ENCODE measurements around the gene PADI6. TPM values are rescaled to one million over a fixed set of nuclear protein-coding genes. Genes with fewer than 3 reads are reported as not detected.
"Not testable (repeated sequence)": the region's sequence is repeated elsewhere in the genome, so short reads cannot be mapped to it uniquely, and the experiment has no call there.

PADI6 gene
- not detected for total RNA-seq

DNA sequence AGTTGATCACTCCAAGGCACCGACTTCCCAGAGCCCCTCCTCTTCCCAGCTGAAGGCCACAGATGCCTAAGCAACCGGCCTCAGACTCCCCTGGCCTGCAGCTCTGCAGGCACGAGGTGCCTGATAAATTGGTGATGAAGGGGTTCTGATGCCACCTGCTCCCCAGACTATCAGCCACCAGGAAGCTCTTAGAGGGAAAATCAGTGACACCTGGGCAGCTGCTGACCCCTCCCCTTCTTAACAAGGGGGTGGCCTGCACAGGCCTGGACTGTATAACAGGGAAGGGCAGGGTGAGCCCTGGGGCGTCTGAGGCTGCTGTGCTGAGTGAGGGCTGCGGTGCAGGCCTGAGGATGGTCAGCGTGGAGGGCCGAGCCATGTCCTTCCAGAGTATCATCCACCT is at the start of gene PADI6:
Gene PADI6 (plus strand): TSS at position 301 of the 400 bp plus-strand sequence. CDS start 50 bp downstream, at position 351.
- Mint-ChIP-seq H3K4me3 (no peak within 1 kb of the TSS), H3K27ac (no peak within 1 kb of the TSS), H3K36me3 (no peaks in the 10 kb centered on the region), H3K4me1 (no peaks in the 10 kb centered on the region), H3K9me3 (no peaks in the 10 kb centered on the region), H3K27me3 (no peaks in the 10 kb centered on the region)
- no peak for DNase-seq

DNA sequence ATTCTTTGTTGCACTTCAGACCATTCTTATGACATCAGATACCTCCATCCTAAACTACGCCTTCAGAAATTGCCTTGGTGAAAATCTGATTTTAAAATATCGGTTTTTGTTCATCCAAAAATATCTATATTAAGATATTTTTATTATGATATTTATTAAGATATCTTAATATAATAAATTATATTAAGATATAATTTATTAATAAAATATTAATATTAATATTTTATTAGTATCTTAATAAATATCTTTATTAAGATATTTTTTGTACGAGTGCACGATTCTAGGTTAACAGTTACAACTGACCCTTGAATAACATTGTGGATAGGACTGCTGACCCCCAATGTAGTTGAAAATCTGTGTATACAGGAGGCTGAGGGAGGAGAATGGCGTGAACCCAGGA is 43.1 kb upstream of the PADI6 start:
- no peak overlapping the region for H3K27ac Mint-ChIP-seq
- no peaks in the 10 kb centered on the region for H3K36me3 Mint-ChIP-seq
- no peaks in the 10 kb centered on the region for H3K9me3 Mint-ChIP-seq
- H3K4me1 Mint-ChIP-seq: no peaks in the 10 kb centered on the region
- DNase-seq: no peak
- H3K27me3 Mint-ChIP-seq: peaks cover 8% of the 10 kb centered on the region
- H3K4me3 Mint-ChIP-seq: peak overlapping the region; percentile 42

GRCh38 chr1:17329610-17330009 is 42.4 kb upstream of the PADI6 start:
- peaks cover 14% of the 10 kb centered on the region for H3K27me3 Mint-ChIP-seq
- H3K4me3 Mint-ChIP-seq: no peak overlapping the region
- no peaks in the 10 kb centered on the region for H3K4me1 Mint-ChIP-seq
- DNase-seq: no peak
- no peaks in the 10 kb centered on the region for H3K9me3 Mint-ChIP-seq
- H3K36me3 Mint-ChIP-seq: no peaks in the 10 kb centered on the region
- H3K27ac Mint-ChIP-seq: no peak overlapping the region

- Mint-ChIP-seq H3K9me3 (no peaks in the 10 kb centered on the region), H3K4me3 (no peak overlapping the region), H3K27me3 (peaks cover 19% of the 10 kb centered on the region), H3K36me3 (no peaks in the 10 kb centered on the region), H3K4me1 (no peaks in the 10 kb centered on the region), H3K27ac (no peak overlapping the region)
- DNase-seq: no peak
Measured at GRCh38 chr1:17330856-17331255, 41.1 kb upstream of the PADI6 start.

- Mint-ChIP-seq H3K4me1 (peaks cover 3% of the 10 kb centered on the region), H3K36me3 (no peaks in the 10 kb centered on the region), H3K27ac (no peak overlapping the region), H3K4me3 (no peak overlapping the region), H3K9me3 (no peaks in the 10 kb centered on the region), H3K27me3 (peaks cover 23% of the 10 kb centered on the region)
- DNase-seq: no peak
Measured at GRCh38 chr1:17333081-17333480, 38.9 kb upstream of the PADI6 start.

DNA sequence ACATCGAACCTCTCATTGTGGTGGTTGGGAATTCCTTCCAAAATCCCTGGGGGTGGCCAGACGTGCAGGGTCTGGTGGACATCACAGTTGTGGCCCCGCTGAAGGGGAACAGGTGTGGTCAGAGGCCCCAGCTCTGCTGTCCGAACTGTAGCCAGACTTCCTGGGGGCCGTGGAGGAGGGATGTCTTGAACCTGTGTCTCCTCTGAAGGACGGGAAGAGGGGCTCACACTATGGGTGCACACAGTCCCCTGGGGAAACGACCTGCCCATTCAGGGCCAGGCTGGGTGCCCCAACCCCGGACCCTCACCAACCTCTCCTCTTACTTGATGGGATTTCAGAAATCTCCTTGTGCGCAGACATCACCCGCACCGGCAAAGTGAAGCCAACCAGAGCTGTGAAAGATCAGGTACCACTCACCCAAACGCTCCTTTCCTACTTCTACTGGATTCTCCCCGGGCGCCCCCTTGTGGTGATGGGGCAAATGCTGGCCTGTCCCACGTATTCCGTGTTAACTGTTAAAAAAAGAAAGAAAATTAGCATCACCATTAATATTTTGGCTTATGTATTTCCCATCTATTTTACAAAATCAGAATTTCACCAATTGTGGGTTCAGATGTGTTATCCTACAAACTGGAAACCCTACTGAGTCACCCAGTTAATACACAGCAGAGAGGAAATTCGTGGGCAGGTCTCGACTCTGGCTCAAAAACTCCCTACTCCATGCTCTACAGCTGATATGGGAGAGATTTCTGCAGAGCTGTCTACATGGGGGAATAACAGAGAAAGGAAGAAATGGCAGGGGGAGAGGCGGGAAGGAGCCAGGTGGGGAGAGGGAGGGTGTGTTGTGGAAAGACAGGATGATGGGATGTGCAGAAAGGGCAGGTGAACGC is 35.9 kb upstream of the PADI6 start:
- Mint-ChIP-seq H3K27me3 (peaks cover 23% of the 10 kb centered on the region), H3K9me3 (no peaks in the 10 kb centered on the region), H3K4me1 (peaks cover 3% of the 10 kb centered on the region), H3K4me3 (no peak overlapping the region), H3K36me3 (no peaks in the 10 kb centered on the region), H3K27ac (no peak overlapping the region)
- DNase-seq: peak; percentile 67

- Mint-ChIP-seq H3K9me3 (peaks cover under 1% of the 10 kb centered on the region), H3K27me3 (peaks cover 18% of the 10 kb centered on the region), H3K27ac (no peak overlapping the region), H3K36me3 (peaks cover 1% of the 10 kb centered on the region), H3K4me3 (no peak overlapping the region), H3K4me1 (peaks cover 3% of the 10 kb centered on the region)
- no peak for DNase-seq
Measured at GRCh38 chr1:17338706-17339493, 33.1 kb upstream of the PADI6 start.

- Mint-ChIP-seq H3K27me3 (peaks cover 14% of the 10 kb centered on the region), H3K36me3 (peaks cover 1% of the 10 kb centered on the region), H3K9me3 (peaks cover 2% of the 10 kb centered on the region), H3K27ac (no peak overlapping the region), H3K4me1 (peaks cover 3% of the 10 kb centered on the region), H3K4me3 (no peak overlapping the region)
- no peak for DNase-seq
Measured at GRCh38 chr1:17339521-17339920, 32.5 kb upstream of the PADI6 start.

GRCh38 chr1:17340358-17340757 is 31.6 kb upstream of the PADI6 start:
- Mint-ChIP-seq H3K4me1 (peaks cover 3% of the 10 kb centered on the region), H3K27ac (no peak overlapping the region)

DNA sequence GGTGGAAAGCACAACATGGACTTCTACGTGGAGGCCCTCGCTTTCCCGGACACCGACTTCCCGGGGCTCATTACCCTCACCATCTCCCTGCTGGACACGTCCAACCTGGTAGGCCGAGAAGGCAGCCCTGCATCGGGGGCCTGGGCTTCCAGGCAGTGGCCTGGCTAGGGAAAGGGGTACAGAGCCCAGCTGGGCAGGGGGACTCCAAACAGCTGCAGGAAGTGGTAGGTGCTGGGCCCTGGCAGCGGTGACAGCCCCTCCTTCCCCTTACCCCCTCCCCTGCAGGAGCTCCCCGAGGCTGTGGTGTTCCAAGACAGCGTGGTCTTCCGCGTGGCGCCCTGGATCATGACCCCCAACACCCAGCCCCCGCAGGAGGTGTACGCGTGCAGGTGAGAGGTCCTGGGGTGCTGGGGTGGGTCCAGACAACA is 30.0 kb upstream of the PADI6 start:
- Mint-ChIP-seq H3K27ac (no peak overlapping the region), H3K36me3 (peaks cover 1% of the 10 kb centered on the region), H3K9me3 (peaks cover 2% of the 10 kb centered on the region), H3K4me3 (no peak overlapping the region), H3K27me3 (peaks cover 4% of the 10 kb centered on the region), H3K4me1 (no peaks in the 10 kb centered on the region)
- DNase-seq: no peak

More at GRCh38 chr1:17340358-17340757, 31.6 kb upstream of the PADI6 start:
- peaks cover 10% of the 10 kb centered on the region for H3K27me3 Mint-ChIP-seq
- peaks cover 2% of the 10 kb centered on the region for H3K9me3 Mint-ChIP-seq
- no peak for DNase-seq
- H3K4me3 Mint-ChIP-seq: no peak overlapping the region
- peaks cover 1% of the 10 kb centered on the region for H3K36me3 Mint-ChIP-seq

DNA sequence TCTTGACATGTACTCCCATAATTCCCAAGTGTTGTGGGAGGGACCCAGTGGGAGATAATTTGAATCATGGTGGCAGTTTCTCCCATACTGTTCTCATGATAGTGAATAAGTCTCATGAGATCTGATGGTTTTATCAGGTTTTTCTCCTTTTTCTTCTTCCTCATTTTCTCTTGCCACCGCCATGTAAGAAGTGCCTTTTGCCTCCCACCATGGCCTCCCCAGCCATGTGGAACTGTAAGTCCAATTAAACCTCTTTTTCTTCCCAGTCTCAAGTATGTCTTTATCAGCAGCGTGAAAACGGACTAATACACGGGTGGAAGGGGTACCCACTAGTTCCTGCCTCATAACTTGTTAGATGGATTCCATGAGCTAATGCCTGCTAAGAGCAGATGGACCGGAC is 26.5 kb upstream of the PADI6 start:
- DNase-seq, H3K4me1 Mint-ChIP-seq, H3K4me3 Mint-ChIP-seq, H3K9me3 Mint-ChIP-seq, H3K36me3 Mint-ChIP-seq, H3K27me3 Mint-ChIP-seq, H3K27ac Mint-ChIP-seq: not testable (repeated sequence)

DNA sequence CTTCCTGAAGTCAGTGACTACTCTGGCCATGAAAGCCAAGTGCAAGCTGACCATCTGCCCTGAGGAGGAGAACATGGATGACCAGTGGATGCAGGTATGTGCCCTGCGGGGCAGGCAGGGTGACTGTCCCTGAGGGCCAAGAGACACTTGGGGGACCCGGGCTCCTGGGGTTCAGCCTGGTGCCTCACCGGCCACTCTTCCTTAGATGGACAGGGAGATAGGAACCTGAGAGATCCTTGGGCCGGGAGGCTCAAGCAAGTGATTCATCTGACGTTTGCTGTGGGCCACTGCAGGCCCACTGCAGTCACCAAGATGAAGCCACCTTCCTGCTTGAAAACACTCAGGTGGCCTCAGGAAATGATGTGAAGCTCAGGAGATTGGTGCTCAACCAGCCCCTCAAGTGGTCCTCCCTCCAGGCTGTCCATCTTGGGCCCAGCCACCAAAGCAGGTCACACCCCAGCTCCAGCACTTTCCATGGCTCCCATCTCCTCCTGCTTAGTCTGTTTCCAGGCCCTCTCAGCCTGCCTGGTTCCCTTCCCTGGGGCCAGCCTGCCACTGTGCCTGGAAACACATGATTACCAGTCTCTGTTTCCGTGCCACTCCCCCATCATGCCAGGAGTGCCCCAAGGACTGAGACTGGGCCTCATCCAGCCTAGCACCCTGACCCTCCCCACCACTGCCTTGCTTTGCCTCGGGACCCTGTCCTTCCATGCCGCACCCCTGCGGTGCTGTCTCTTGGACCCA is 25.8 kb upstream of the PADI6 start:
- DNase-seq: no peak
- H3K27me3 Mint-ChIP-seq: no peaks in the 10 kb centered on the region
- peaks cover 1% of the 10 kb centered on the region for H3K36me3 Mint-ChIP-seq
- no peak overlapping the region for H3K4me3 Mint-ChIP-seq
- peaks cover 3% of the 10 kb centered on the region for H3K4me1 Mint-ChIP-seq
- peaks cover 2% of the 10 kb centered on the region for H3K9me3 Mint-ChIP-seq
- H3K27ac Mint-ChIP-seq: no peak overlapping the region

DNA sequence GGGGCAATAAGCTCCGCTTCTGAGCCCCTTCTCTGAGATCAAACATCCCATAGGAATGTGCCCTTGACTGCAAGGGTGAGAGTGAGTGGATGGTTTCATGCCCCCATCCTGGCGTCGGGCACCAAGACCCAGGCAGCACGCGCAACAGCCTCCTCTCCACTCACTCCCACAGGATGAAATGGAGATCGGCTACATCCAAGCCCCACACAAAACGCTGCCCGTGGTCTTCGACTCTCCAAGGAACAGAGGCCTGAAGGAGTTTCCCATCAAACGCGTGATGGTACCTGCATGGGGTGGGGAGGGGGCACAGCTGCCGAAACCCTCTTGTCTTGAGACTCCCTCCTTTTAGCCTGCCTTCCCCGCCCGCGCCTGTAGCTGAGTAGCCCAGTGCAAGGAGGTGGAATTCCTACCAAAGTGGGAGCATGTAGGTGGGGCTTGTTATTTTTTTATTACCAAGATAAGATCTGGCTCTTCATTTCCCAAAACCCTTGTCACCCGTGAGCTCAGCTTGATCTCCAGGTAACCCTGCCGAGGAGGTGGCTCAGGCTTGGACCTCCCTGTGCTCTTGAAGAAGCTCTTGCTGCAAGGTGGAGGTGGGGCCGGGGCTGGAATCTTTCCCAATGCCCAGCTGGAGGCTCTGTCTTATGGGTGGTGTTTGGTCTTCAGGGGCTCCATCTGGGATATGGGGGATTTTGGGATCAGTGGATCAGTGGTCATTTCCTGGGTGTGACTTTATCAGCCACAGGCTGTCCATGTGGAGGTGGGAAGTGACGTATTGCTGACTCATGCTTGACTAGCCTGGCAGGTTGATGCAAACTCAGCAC is 24.0 kb upstream of the PADI6 start:
- H3K27ac Mint-ChIP-seq: no peak overlapping the region
- H3K36me3 Mint-ChIP-seq: peaks cover 1% of the 10 kb centered on the region
- peaks cover 3% of the 10 kb centered on the region for H3K4me1 Mint-ChIP-seq
- H3K4me3 Mint-ChIP-seq: no peak overlapping the region
- H3K9me3 Mint-ChIP-seq: peaks cover 2% of the 10 kb centered on the region
- H3K27me3 Mint-ChIP-seq: no peaks in the 10 kb centered on the region
- no peak for DNase-seq

GRCh38 chr1:17348593-17349234 is 23.3 kb upstream of the PADI6 start:
- Mint-ChIP-seq H3K27ac (no peak overlapping the region), H3K4me1 (peaks cover 3% of the 10 kb centered on the region), H3K4me3 (no peak overlapping the region), H3K9me3 (peaks cover 2% of the 10 kb centered on the region), H3K27me3 (no peaks in the 10 kb centered on the region), H3K36me3 (peaks cover under 1% of the 10 kb centered on the region)
- no peak for DNase-seq
